ENCODE data around the gene CDH13. TPM values are rescaled to one million over a fixed set of nuclear protein-coding genes. Genes with fewer than 3 reads are reported as not detected.

CDH13 gene
- total RNA-seq, result not detected in 2 replicates

DNA sequence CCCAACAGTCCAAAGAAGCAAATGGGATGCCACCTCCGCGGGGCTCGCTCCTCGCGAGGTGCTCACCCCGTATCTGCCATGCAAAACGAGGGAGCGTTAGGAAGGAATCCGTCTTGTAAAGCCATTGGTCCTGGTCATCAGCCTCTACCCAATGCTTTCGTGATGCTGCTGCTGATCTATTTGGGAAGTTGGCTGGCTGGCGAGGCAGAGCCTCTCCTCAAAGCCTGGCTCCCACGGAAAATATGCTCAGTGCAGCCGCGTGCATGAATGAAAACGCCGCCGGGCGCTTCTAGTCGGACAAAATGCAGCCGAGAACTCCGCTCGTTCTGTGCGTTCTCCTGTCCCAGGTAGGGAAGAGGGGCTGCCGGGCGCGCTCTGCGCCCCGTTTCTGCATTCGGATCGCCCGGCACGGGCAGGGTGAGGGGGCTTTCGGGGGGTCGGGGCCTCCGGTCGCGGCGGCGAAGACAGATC, at the start of gene CDH13:
Gene CDH13 (plus strand): TSS at position 179 of the 471 bp plus-strand sequence.
- POLR2A ChIA-PET, result no interaction called here

DNA sequence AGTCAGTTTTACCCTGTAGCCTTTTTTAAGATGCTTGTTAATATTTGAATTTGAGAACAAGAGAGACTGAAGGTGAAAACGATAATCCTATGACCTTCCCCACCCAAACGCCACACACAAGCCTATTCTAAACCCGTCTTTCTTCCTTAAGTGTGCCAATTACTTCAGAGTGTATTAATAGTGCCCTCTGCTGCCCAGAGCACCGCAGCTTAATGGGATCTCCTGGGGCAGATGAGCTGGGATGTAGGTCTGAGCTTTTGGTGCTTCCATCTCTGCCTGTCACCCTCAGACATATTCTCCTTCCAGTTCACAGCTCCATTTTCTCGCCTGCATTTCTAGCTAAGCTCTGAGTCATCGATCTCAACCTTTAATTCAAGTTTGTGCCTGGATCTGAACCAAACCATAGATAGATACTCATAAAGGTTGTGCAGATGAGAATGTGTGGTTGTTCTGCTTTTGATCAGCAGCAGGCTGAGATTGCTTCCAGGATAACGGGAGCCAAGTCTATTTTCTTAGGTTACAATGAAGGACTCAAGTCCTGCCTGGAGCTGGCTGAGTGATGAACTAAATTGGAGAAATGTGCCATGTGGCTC, 46.4 kb upstream of the CDH13 start:
- ATAC-seq (ENCODE audit: low read depth), result no peak
- CTCF ChIA-PET, result no interaction called here

More for the DNA sequence above, at the start of gene CDH13:
- ATAC-seq (ENCODE audit: low read depth) (no peak), DNase-seq (no peak)
- TF ChIP-seq, protein P1, sequence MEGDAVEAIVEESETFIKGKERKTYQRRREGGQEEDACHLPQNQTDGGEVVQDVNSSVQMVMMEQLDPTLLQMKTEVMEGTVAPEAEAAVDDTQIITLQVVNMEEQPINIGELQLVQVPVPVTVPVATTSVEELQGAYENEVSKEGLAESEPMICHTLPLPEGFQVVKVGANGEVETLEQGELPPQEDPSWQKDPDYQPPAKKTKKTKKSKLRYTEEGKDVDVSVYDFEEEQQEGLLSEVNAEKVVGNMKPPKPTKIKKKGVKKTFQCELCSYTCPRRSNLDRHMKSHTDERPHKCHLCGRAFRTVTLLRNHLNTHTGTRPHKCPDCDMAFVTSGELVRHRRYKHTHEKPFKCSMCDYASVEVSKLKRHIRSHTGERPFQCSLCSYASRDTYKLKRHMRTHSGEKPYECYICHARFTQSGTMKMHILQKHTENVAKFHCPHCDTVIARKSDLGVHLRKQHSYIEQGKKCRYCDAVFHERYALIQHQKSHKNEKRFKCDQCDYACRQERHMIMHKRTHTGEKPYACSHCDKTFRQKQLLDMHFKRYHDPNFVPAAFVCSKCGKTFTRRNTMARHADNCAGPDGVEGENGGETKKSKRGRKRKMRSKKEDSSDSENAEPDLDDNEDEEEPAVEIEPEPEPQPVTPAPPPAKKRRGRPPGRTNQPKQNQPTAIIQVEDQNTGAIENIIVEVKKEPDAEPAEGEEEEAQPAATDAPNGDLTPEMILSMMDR (IDR thresholded peaks at IDR 0.05), result no peak
- Mint-ChIP-seq H3K4me1 (no peaks in the 10 kb centered on the region), H3K9me3 (no peaks in the 10 kb centered on the region), H3K27me3 (peaks cover 45% of the 10 kb centered on the region), H3K27ac (no peak within 1 kb of the TSS), H3K36me3 (ENCODE audit: low read depth) (no peaks in the 10 kb centered on the region), H3K4me3 (no peak within 1 kb of the TSS)
- CTCF ChIA-PET, result no interaction called here
- intact Hi-C loops (cut with micrococcal nuclease), result no loop called here

DNA sequence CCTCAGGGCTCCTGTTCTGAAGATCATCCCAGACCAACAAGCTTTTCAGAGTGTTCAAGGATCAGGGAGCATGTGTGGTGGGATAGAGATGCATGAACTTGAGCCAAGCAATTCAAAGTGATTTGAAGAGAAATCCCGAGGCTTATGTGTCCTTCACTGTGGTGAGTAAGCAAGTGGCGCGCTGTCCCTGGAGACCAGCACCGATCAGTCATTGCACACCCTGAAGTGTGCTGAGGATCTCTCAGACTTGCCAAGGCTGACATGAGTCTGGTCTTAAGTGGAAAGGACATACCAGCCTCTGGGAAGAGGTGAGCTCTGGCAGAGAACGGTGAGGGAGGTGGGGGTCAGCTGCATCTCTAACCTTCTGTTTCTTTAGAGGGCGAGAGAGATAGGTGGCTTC, 43.8 kb upstream of the CDH13 start:
- no peak for ATAC-seq (ENCODE audit: low read depth)
- Mint-ChIP-seq H3K4me1 (no peaks in the 10 kb centered on the region), H3K4me3 (no peak overlapping the region), H3K27me3 (no peaks in the 10 kb centered on the region), H3K36me3 (ENCODE audit: low read depth) (no peaks in the 10 kb centered on the region), H3K27ac (no peak overlapping the region), H3K9me3 (no peaks in the 10 kb centered on the region)
- ChIA-PET POLR2A (no interaction called here), CTCF (no interaction called here)
- intact Hi-C loops (cut with micrococcal nuclease), result no loop called here
- no peak for DNase-seq
- TF ChIP-seq, protein P1 (IDR thresholded peaks at IDR 0.05), result no peak

More for the DNA sequence above, 46.4 kb upstream of the CDH13 start:
- Mint-ChIP-seq H3K27ac (no peak overlapping the region), H3K36me3 (ENCODE audit: low read depth) (no peaks in the 10 kb centered on the region), H3K9me3 (no peaks in the 10 kb centered on the region), H3K4me1 (no peaks in the 10 kb centered on the region), H3K4me3 (no peak overlapping the region), H3K27me3 (no peaks in the 10 kb centered on the region)
- intact Hi-C loops (cut with micrococcal nuclease), result no loop called here
- POLR2A ChIA-PET, result no interaction called here
- no peak for DNase-seq
- TF ChIP-seq, protein P1 (IDR thresholded peaks at IDR 0.05), result no peak

DNA sequence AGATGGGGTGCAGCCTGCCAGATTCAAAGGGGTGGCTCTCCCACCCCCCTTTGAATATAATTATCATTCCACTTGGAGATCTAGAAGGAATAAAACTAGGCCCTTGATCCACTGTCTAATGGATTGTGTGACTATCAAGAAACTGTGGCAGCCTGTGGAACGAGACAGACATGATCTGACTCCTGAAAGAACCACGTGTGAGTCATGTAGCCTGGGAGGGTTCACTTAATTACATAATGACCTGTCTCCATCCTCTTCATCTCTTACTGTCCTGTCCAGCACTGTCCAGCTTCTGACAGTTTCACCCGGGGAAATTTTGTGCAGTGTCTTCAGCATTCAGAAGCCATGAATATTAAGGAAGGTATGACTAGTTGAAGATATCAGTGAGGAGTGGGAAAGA, 43.3 kb upstream of the CDH13 start:
- POLR2A ChIA-PET, result no interaction called here
- no peak for ATAC-seq (ENCODE audit: low read depth)
- TF ChIP-seq, protein P1 (IDR thresholded peaks at IDR 0.05), result no peak
- no peaks in the 10 kb centered on the region for H3K9me3 Mint-ChIP-seq
- no peak for DNase-seq
- CTCF ChIA-PET, result no interaction called here
- H3K36me3 Mint-ChIP-seq (ENCODE audit: low read depth), result no peaks in the 10 kb centered on the region
- intact Hi-C loops (cut with micrococcal nuclease), result no loop called here
- no peaks in the 10 kb centered on the region for H3K27me3 Mint-ChIP-seq
- no peak overlapping the region for H3K27ac Mint-ChIP-seq
- no peaks in the 10 kb centered on the region for H3K4me1 Mint-ChIP-seq
- no peak overlapping the region for H3K4me3 Mint-ChIP-seq

DNA sequence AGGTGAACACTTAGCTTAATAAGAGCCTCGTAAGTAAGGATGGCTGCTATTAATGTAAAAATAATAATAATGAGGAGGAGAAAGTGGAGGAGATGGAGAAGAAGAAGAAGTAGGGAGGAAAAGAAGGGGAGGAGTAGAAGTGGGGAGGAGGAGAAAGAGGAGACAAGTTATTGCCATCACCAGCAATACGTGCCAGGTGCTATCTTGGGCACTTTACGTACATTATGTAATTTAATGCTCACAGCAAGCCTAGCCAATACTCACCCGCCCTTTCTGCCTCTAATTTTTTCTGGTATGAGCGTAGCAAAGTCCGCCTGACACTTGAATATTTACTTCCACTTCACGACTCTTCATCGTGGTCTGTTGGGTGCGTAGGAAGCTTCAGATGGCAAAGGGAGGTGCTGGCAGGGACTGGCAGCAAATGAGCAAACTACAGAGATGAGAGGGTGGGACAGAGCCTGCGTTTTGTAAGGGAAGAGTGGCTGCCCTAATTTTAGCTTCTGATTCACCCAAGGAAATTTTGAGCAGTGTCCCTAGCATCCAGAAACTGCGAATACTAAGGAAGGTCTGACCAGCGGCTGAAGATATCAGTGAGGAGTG, 42.1 kb upstream of the CDH13 start:
- H3K27me3 Mint-ChIP-seq, result no peaks in the 10 kb centered on the region
- H3K4me3 Mint-ChIP-seq, result no peak overlapping the region
- ATAC-seq (ENCODE audit: low read depth) (no peak), DNase-seq (no peak)
- no peaks in the 10 kb centered on the region for H3K36me3 Mint-ChIP-seq (ENCODE audit: low read depth)
- H3K9me3 Mint-ChIP-seq, result no peaks in the 10 kb centered on the region
- H3K4me1 Mint-ChIP-seq, result no peaks in the 10 kb centered on the region
- POLR2A ChIA-PET, result no interaction called here
- intact Hi-C loops (cut with micrococcal nuclease), result no loop called here
- no peak overlapping the region for H3K27ac Mint-ChIP-seq
- TF ChIP-seq, protein P1 (IDR thresholded peaks at IDR 0.05), result no peak
- CTCF ChIA-PET, result no interaction called here

All from activated B cell treated with CpG ODN at 0.5 μM for 24 hours (primary cell).